C4-2B (cell line): Measurements from ENCODE around the gene KYNU.

Experiments
- CTCF ChIP-seq: fragments of 450-650 bp; conservative IDR thresholded peaks from 2 replicates; pipeline ENCODE4 v1.5.1; 2017; ENCODE audit warnings: mild to moderate bottlenecking
- ZFX ChIP-seq: fragments of 450-650 bp; IDR thresholded peaks from 2 replicates; pipeline ENCODE4 v1.6.1; 2017

- TF ChIP-seq CTCF (no peak), ZFX (no peak)
Measured at GRCh38 chr2:142993771-142994170, 116.3 kb downstream of the KYNU start.
